ENCODE results near the gene ZNF385D.
"Not testable (repeated sequence)": the region's sequence is repeated elsewhere in the genome, so short reads cannot be mapped to it uniquely, and the experiment has no call there.

Gene ZNF385D

GRCh38 chr3:21531909-21532308 lies 219.1 kb downstream of the ZNF385D start:
- in situ Hi-C loops (cut with MboI; ENCODE audit: low sequenced_read_pairs) = no loop called here
- Histone ChIP-seq H3K27me3 (ENCODE audit: low read depth) (no peaks in the 10 kb centered on the region), H3K4me3 (no peak overlapping the region), H3K36me3 (replicated peaks) (no peaks in the 10 kb centered on the region), H3K4me1 (no peaks in the 10 kb centered on the region), H3K9me3 (no peaks in the 10 kb centered on the region)
- DNase-seq (ENCODE audit: low spot score in 2 of 2) = no peak

DNA sequence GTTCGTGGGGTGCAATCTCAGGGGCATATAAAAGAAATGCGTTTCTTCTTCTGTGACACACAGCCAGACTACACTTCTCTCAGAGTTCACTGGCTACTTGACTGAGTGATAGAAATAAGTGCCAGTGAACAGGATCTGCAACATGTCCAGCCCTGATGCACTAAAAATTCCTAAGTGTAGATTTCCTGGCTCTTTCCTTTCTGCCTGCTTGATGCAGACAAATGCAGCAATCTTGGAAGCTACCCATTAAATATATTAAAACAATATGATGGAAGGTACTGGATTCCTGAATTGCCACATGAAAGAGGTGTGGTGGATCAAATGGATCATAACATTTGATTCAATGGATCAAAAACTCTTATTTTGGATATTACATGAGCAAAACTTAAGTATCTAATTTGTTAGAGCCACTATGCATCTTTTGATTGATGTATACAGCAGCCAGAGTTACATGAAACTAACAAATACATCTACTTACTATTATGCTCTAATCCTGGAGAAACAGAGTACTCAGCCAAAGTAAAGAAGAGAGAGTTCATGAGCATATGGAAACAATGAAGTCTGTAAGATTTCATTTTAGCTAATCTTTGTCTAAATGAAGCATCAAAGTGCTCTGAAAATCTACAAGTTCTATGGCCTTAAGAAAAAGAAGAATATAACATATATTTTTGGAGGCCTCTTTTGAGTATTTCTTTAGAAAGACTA lies 222.6 kb downstream of the ZNF385D start:
- Histone ChIP-seq H3K36me3 (replicated peaks) (no peaks in the 10 kb centered on the region), H3K4me3 (no peak overlapping the region), H3K27me3 (ENCODE audit: low read depth) (no peaks in the 10 kb centered on the region), H3K4me1 (no peaks in the 10 kb centered on the region), H3K9me3 (no peaks in the 10 kb centered on the region)
- DNase-seq (ENCODE audit: low spot score in 2 of 2) = no peak
- in situ Hi-C loops (cut with MboI; ENCODE audit: low sequenced_read_pairs) = no loop called here

GRCh38 chr3:21526461-21526860 lies 224.5 kb downstream of the ZNF385D start:
- Histone ChIP-seq H3K9me3 (no peaks in the 10 kb centered on the region), H3K27me3 (ENCODE audit: low read depth) (no peaks in the 10 kb centered on the region)
- in situ Hi-C loops (cut with MboI; ENCODE audit: low sequenced_read_pairs) = no loop called here

GRCh38 chr3:21524133-21524532 lies 226.9 kb downstream of the ZNF385D start:
- H3K36me3 ChIP-seq (replicated peaks) = no peaks in the 10 kb centered on the region
- in situ Hi-C loops (cut with MboI; ENCODE audit: low sequenced_read_pairs) = no loop called here

More at GRCh38 chr3:21526461-21526860, 224.5 kb downstream of the ZNF385D start:
- Histone ChIP-seq H3K4me1 (no peaks in the 10 kb centered on the region), H3K4me3 (no peak overlapping the region), H3K36me3 (replicated peaks) (no peaks in the 10 kb centered on the region)
- DNase-seq (ENCODE audit: low spot score in 2 of 2) = no peak

DNA sequence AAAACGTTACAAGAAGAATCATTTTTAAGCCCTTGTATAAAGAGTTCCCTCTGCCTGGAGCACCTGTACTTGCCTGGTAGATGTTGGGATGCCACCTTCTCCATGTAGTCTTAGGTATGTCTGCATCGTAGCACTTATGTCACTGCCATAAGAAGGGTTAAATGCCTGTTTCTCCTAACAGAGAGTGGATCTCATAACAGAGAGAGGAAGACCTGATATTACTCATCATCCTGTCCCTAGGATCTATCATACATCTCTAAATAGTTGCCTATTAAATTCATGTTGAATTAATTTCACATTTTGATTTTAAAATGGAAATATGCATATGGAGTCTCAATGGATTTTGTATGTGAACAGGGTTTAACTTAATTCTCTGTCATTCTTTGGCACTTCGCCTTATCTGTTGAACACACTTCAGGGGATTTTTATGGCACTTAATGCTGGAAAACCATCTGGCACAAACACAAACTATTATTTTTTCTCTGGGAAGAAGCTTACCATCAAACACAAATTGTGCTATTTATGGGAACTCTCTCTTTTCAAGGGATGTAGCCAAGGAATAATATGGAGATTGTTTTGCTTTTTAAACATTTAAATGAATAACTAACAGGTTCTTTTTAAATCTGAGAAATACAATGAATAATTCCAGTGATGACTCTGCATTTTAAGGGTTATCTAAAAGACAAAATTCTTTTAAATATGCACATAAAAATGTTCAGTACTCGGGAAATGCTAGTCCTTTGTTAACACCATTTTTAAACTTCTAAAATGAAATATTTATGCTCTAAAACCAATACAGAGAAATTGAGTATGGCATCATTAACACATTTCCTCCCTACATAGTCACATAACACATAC lies 230.7 kb downstream of the ZNF385D start:
- in situ Hi-C loops (cut with MboI; ENCODE audit: low sequenced_read_pairs) = no loop called here
- no peaks in the 10 kb centered on the region for H3K27me3 ChIP-seq (ENCODE audit: low read depth)
- H3K4me3 ChIP-seq = no peak overlapping the region
- no peaks in the 10 kb centered on the region for H3K9me3 ChIP-seq
- H3K36me3 ChIP-seq (replicated peaks) = no peaks in the 10 kb centered on the region
- no peak for DNase-seq (ENCODE audit: low spot score in 2 of 2)
- H3K4me1 ChIP-seq = no peaks in the 10 kb centered on the region

More at GRCh38 chr3:21524133-21524532, 226.9 kb downstream of the ZNF385D start:
- no peaks in the 10 kb centered on the region for H3K27me3 ChIP-seq (ENCODE audit: low read depth)
- no peak overlapping the region for H3K4me3 ChIP-seq
- no peaks in the 10 kb centered on the region for H3K4me1 ChIP-seq
- DNase-seq (ENCODE audit: low spot score in 2 of 2) = no peak
- H3K9me3 ChIP-seq = no peaks in the 10 kb centered on the region

DNA sequence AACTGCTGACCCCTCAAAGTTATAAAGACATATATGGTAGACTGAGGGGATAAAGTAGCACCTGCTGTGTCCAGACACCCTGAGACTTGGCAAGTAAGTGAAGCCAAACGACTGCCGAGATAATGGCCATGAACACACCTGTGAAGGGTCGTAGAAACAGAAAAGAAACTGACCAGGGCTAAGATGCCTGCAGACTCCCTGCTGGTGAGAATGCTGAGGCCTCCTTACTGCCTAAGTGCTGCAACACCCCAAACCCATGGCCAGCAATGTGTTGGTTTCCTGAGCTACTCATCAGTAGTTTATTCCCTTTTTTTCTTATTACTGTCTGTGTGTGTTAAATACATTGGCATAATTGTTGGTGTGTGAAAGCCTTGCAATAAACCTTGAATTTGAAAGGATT lies 233.8 kb downstream of the ZNF385D start:
- DNase-seq (ENCODE audit: low spot score in 2 of 2) = no peak
- Histone ChIP-seq H3K36me3 (replicated peaks) (no peaks in the 10 kb centered on the region), H3K9me3 (no peaks in the 10 kb centered on the region), H3K4me3 (no peak overlapping the region), H3K4me1 (no peaks in the 10 kb centered on the region), H3K27me3 (ENCODE audit: low read depth) (no peaks in the 10 kb centered on the region)
- in situ Hi-C loops (cut with MboI; ENCODE audit: low sequenced_read_pairs) = no loop called here

- no peak overlapping the region for H3K4me3 ChIP-seq
- H3K36me3 ChIP-seq (replicated peaks) = no peaks in the 10 kb centered on the region
- H3K4me1 ChIP-seq = no peaks in the 10 kb centered on the region
- in situ Hi-C loops (cut with MboI; ENCODE audit: low sequenced_read_pairs) = no loop called here
- no peaks in the 10 kb centered on the region for H3K27me3 ChIP-seq (ENCODE audit: low read depth)
- DNase-seq (ENCODE audit: low spot score in 2 of 2) = no peak
- no peaks in the 10 kb centered on the region for H3K9me3 ChIP-seq
Observed at GRCh38 chr3:21515417-21515816, 235.6 kb downstream of the ZNF385D start.

DNA sequence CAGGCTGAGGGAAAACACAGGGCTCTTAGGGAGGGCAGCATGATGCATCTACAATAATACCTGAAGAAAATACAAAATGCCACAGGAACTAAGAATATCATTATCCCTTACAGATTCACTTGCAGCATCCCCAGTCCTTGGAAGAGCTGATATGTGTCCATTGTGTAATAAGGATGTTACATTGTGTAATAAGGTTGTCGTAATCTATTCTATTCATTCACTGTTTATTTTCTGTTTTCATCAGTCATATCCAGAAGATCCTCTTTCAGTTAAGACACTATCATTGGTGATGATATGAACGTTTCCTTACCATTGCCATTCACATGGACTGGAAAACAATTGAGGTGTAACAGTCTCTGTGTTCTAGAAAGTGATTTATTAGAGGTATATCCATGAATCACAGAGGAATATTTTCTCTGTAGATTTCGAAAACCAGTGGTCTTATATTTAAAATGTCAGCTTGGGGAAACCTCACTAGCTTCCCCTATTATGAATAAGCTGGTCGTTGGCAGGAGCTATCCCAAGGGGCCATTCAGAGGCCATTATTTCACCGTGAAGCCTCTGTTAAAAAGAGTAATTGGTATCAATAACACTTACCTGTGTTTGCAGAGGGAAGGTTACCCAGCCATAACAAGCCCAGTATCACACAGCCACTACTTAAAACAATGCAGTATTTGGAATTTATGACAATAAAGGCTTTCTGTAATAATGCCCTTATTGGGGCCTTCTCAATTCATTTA lies 241.1 kb downstream of the ZNF385D start:
- DNase-seq (ENCODE audit: low spot score in 2 of 2) = no peak
- in situ Hi-C loops (cut with MboI; ENCODE audit: low sequenced_read_pairs) = no loop called here
- Histone ChIP-seq H3K27me3 (ENCODE audit: low read depth) (no peaks in the 10 kb centered on the region), H3K36me3 (replicated peaks) (no peaks in the 10 kb centered on the region), H3K9me3 (no peaks in the 10 kb centered on the region), H3K4me3 (no peak overlapping the region), H3K4me1 (no peaks in the 10 kb centered on the region)

DNA sequence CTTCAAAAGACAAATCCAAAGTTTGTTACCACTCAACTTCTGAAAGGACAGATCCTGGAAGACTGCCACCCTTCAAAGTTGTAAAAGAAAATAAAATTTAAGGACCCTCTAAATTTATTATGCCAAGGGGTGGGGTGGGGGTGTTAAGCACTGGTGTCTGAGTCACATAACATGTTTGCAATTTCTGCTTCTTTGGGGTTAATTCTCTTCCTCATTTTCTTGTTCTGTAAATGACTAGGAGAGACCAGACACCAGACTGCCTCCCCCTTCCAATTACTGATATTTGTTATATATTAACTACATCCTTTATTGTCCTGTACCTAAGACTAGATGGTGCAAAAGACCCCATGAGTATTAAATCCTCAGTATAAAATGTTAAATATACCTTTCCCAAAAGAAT lies 242.8 kb downstream of the ZNF385D start:
- Histone ChIP-seq H3K36me3 (replicated peaks) (no peaks in the 10 kb centered on the region), H3K4me1 (no peaks in the 10 kb centered on the region), H3K9me3 (no peaks in the 10 kb centered on the region), H3K4me3 (no peak overlapping the region), H3K27me3 (ENCODE audit: low read depth) (no peaks in the 10 kb centered on the region)
- DNase-seq (ENCODE audit: low spot score in 2 of 2) = no peak
- in situ Hi-C loops (cut with MboI; ENCODE audit: low sequenced_read_pairs) = no loop called here

DNA sequence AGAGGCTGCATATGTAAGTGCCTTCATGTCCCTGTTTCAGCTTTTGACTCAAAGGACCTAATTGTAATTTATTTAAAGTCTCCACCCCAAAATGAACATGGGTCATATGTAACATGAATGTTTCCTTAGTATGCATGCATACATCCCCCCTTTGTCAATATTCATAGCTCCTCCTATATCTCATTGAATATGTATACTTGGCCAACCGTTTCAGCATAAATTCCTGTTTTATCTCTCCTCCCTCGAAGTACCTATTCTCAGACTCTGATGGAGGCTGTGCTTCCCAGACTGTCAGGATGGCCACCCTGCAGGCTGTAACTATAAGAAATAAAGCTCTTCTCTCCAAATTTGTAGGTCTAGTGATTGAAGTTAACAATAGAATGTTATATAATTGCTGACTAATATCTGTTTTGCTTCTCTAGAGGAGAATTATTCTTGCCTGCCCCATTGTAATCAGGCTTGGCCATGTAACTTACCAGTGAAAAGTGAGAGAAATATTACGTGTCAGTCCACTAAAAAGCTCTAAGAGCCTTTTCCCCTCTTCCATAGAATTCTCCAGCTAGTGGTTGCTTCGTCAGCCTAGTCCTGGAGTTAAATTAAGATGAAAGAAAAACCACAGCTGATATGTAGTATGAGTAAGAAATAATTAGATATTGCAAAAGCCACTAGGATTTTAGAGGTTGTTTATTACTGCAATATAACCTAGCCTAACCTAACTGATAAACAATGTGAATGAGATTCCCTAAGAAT lies 245.1 kb downstream of the ZNF385D start:
- in situ Hi-C loops (cut with MboI; ENCODE audit: low sequenced_read_pairs) = no loop called here
- Histone ChIP-seq H3K4me3 (no peak overlapping the region), H3K36me3 (replicated peaks) (no peaks in the 10 kb centered on the region), H3K27me3 (ENCODE audit: low read depth) (no peaks in the 10 kb centered on the region), H3K4me1 (no peaks in the 10 kb centered on the region), H3K9me3 (no peaks in the 10 kb centered on the region)
- DNase-seq (ENCODE audit: low spot score in 2 of 2) = no peak

DNA sequence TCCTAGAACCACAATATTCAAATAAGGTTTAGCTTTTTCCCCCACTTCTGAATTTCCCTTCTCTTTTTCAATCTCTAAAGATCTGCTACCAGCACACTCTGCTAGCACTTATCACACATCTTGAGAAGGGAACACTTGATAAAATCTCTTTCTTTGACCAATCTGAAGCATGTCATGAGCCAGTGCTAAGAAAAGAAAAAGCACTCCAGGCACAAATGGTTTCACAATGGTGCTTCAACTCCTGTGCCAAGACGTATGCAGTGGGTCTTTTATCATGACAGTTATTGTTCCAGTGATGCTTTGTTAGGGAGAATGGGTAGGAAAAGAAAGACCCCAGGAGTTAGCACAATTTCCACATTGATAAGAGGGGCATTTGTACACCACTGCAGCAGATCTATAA lies 248.4 kb downstream of the ZNF385D start:
- Histone ChIP-seq H3K4me3 (no peak overlapping the region), H3K27me3 (ENCODE audit: low read depth) (no peaks in the 10 kb centered on the region), H3K4me1 (no peaks in the 10 kb centered on the region), H3K9me3 (no peaks in the 10 kb centered on the region), H3K36me3 (replicated peaks) (no peaks in the 10 kb centered on the region)
- in situ Hi-C loops (cut with MboI; ENCODE audit: low sequenced_read_pairs) = no loop called here
- DNase-seq (ENCODE audit: low spot score in 2 of 2) = no peak

DNA sequence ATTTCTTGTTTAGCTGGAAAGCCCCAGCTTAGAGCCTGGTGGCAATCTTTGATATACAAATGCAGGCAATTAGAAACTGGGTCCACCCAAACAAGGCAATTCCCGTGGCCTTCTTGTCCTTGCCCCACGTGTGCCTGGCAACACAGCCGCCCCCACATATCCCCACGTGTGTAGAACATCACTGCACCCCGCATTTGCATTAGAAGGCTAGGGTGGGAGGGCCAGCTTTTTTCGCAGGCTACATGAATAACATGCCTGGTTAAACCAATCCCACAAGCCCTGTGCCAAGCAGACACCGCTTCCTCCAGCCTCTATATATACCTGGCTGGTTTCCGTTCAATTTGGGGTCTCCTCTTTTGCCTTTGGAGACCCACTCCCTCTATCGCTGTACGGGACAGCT lies 250.2 kb downstream of the ZNF385D start:
- Histone ChIP-seq H3K27me3 (ENCODE audit: low read depth) (no peaks in the 10 kb centered on the region), H3K4me1 (no peaks in the 10 kb centered on the region), H3K9me3 (no peaks in the 10 kb centered on the region), H3K4me3 (no peak overlapping the region), H3K36me3 (replicated peaks) (no peaks in the 10 kb centered on the region)
- DNase-seq (ENCODE audit: low spot score in 2 of 2) = no peak
- in situ Hi-C loops (cut with MboI; ENCODE audit: low sequenced_read_pairs) = no loop called here

DNA sequence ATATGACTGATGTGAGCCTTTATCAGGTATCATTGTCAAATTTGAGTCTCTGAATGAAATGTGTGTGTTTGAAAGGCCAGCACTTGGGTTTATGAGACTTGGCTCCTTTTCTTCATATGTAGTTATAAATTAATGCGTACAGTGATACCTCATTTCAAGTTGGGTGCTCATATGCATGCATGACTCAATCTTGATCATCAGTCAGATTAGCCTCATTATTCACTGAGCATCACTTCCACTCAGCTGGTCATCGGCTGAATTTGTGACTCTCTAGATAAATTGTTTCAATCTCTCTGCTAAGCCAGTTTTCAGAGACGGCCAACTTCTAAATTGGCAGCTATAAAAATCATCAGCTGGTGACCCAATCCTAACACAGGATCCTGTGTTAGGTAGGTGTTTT lies 260.3 kb downstream of the ZNF385D start:
- not testable (repeated sequence) for DNase-seq (ENCODE audit: low spot score in 2 of 2); H3K36me3 ChIP-seq (replicated peaks); H3K4me3 ChIP-seq; H3K27me3 ChIP-seq (ENCODE audit: low read depth); H3K4me1 ChIP-seq; H3K9me3 ChIP-seq
- in situ Hi-C loops (cut with MboI; ENCODE audit: low sequenced_read_pairs) = loop anchor here (25.0 kb wide), 3 partner anchors 397 to 978 kb away; no protein-coding TSS in a partner anchor

Measured in HAP-1 (cell line).